Ovary (tissue), 3 donors: ENCODE data around the gene IQSEC1.

ENCODE experiments used
- CTCF ChIP-seq, 3 donors: fragments of 450-650 bp in 2 of 3; fragments of 200-600 bp in 1 of 3; IDR thresholded peaks; one replicate each; pipeline versions ENCODE4 v1.5.1 to v1.8.0; 2016 to 2022; ENCODE audit warnings: antibody characterized with exemption in 3 of 3, mild to moderate bottlenecking in 1 of 3
- POLR2A ChIP-seq: fragments of 450-650 bp; IDR thresholded peaks from one replicate; pipeline ENCODE4 v1.6.1; 2017; ENCODE audit warnings: antibody characterized with exemption, mild to moderate bottlenecking, moderate library complexity
- donor health status: DM: no; HTN: no; CAD: no.

GRCh38 chr3:12952343-12953200, 120.7 kb downstream of the IQSEC1 start:
- no peak for TF ChIP-seq CTCF (IDR thresholded peaks at IDR 0.05)
- no peak for TF ChIP-seq POLR2A
